Superior temporal gyrus (tissue), 1 donor: ENCODE data around the gene FARP2.
"Not testable (repeated sequence)": the region's sequence is repeated elsewhere in the genome, so short reads cannot be mapped to it uniquely, and the experiment has no call there.

Experiments used
- DNase-seq: peaks from one replicate; pipeline ENCODE4 v3.0.0-alpha.2; 2016; ENCODE audit errors: extremely low spot score

FARP2 gene

DNA sequence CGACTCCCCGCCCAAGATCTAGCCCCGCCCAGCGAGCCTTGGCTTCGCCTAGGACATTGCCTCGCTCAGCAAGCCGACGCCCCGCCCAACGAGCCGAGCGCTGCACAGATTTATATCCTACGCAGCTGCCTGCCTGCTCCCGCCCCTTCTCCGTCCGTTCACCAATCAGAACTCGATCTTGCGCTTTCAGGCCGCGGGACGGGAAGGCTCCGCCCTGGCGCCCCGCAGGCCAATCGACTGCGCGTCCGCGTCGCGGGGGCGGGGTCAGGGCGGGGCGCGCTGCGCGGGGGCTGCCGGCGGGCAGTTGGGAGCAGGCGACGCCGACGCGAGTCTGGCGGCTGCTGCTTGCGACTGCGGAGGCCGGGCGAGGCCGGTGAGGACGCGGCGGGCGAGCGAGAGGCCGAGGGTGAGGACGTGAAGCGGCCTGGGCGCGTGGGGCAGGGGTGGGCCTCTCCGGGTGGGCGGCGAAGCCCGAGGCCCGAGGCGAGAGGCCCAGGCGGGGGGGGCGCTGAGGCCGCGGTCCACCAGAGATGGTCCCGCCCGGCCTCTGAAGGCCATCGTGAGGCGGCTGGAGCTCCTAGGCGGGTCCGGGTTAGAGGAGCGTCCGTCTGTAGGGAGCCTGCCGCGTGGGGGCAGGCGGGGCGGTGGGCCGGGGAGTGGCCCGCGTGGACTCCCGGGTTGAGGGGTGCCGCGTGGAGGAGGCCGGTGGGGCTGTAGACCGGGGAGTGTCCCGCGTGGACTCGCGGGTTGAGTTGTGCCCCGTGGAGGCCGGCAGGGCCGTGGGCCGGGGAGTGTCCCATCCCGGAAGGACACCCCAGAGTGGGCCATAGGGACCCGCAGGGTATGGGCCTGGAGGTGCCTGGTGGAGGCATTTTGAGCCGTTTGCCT, at the start of gene FARP2:
FARP2 (plus strand) TSS at position 303 of the 888 bp plus-strand sequence. CDS start 16,823 bp downstream, outside the sequence.
- DNase-seq, result peak; percentile 99

- no peak for DNase-seq
Measured at GRCh38 chr2:241307055-241307454, 49.0 kb upstream of the FARP2 start.

DNA sequence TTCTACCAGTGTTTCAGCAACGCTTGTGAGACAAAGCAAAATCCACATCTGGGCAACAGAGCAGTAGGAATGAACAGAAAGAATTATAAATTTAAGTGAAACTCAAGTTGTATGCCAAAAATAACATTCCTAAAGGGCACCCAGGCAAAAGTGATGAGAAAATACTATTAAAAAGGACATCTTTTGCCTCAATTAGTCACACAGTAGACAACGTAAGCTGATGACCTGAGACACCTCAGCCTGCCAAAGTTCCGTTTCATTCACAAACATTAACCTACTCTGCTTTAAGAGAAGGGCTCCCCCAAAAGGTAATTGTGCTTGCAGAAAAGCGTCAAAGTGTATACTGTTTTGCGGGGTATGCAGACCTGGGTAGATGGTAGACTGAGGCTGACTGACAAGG, 47.8 kb upstream of the FARP2 start:
- DNase-seq, result no peak

DNA sequence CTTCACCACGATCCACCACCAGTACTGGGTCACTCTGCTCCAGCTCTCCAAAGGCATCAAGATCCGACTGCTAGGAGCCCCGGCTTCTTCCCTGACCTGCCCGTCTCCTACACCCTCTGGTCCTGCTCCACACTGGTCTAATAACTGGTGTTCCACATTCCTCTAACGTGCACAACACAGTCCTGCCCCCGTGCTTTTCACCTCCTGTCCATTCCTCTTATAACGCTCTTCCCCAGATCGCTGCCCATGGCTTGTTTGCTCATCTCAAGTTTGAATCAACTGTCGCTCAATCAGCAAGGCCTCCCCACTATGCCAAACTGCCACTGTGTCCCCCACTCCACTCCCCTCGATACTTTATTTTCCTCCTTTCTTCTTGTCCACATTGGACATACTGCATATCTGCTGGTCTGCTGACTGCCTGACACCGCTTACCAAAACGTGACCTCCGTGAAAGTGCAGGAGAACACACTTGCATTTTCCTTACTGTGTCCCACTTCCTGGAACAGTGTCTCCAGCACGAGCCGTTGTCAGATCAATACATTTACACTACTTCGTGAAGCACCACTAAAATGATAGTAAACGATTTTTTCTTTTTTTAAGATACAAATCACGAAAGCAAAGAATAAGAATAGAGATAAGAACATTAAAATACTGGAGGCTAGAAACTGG, 47.1 kb upstream of the FARP2 start:
- no peak for DNase-seq

- DNase-seq, result no peak
Measured at GRCh38 chr2:241309684-241310117, 46.4 kb upstream of the FARP2 start.

DNA sequence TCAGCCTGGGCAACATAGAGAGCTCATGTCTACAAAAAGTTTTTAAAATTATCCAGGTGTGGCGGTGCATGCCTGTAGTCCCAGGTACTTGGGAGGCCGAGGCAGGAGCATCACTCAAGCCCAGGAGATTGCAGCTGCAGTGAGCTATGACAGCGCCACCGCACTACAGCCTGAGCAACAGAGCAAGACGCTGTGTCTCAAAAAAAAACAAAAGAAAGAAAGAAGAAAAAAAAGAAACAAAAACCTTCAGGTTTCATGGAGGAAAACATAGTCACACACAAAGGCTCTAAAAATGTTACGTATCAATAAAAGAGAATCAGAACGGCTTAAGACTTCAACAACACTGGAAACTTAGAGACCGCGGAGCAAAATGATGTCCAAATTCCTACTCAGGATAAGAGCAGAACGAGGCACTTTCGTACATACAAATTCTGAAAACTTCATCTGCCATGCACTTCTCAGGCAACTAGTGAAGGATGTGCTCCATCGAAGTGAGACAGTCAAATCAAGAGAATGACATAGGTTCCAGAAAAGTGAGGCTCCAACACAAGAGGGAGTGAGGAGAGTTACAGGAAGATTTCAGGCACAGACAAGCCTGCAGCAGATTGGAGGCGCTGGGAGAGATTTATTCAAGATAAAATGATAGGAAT, 45.0 kb upstream of the FARP2 start:
- no peak for DNase-seq

DNA sequence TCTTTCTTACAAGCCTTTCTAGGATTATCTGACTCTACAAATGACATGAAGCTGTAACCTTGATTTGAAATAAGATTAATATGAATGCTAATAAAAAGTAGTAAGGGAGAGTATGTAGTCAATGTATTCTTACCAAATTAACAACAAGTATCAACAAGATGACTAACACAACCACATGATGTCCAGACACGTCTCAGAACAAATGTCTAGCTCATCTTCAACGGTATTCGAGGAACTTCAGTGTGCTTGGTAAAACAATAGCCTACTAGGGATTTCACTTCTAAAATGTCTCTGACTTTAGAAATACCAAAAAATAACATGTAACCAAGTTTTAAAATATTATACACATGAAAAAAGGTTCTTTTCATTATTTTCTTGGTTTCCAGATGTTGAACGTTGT, 44.0 kb upstream of the FARP2 start:
- no peak for DNase-seq

- no peak for DNase-seq
Measured at GRCh38 chr2:241313543-241314095, 42.5 kb upstream of the FARP2 start.

- DNase-seq, result peak; percentile 35
Measured at GRCh38 chr2:241314226-241315092, 41.6 kb upstream of the FARP2 start.

DNA sequence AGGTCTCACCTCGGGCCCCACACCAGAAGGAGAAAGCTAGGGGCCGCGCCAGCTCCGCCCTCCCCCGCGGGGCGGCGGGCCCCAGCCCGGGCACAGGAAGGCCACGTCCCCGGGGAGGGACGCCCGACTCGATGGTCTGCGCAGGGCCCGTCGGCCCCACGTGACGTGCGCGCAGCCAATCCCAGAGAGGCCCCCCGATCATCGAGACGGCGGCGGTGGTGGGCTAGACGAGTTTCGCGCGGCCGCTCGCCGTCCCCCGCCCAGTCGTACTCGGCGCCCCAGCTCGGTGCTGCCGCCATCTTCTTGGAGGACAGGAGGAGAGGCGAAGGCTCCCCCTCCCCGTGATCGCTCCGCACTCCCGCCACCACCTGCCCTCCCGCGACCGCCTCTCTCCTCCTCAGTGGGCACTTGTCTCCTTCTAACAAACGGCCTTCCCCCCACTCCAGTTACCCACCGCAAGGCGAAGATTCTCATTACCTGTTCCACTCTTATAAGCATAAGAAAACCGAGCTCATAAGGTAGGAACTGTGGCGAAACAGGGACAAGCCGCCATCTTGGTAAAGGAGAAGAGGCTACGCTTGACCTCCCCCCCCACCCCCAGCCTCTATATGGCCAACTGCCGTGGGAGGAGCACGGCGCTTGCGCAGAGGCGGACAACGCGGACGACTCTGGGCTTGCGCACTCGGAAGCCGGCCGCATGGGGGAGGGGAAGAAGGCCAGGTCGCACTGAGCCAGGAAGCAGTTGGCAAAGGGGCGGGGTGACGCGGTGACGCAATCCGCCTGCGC, 40.8 kb upstream of the FARP2 start, which contains the start of gene HDLBP:
HDLBP (minus strand) TSS at position 580 of the 786 bp plus-strand sequence. CDS start 48,803 bp downstream, outside the sequence.
- DNase-seq, result peak; percentile 98

DNA sequence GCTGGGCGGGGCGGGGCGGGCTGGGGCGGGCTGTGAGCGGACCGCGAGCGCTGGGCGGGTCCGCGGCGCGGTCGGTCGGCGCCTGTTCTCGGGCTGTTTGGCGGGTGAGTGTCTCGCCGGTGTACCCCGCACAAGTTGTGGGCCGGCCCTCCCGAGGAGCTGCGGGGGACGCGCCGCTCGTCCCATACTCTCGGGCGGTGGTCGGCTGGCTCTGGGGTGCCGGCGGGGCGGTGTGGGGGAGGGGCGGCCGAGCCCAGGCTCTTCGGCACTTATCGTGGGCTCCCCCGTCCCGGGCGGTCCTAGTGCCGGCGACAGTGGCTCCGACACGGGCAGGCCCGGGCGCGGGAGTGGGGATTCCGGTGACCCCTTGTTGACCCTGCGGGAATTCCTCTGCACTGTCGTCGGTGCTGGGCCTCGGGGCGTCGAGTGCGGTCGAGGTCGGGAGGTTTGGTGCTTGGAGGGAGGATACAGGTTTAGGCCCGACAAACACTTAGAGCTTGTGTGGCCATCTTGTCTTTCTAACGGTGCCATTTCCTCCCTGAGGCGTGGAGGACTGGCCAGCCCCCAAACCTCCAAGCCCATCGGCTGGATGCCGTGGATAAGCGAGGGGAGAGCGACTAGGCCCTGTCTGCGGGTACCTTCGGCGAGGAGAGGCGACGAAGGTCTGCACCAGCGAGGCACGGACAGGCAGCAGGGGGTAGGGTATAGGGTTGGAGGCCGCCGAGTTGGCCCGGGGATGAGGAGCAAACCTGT, 40.0 kb upstream of the FARP2 start, which contains the start of gene SEPTIN2:
SEPTIN2 (plus strand) TSS at position 47 of the 753 bp plus-strand sequence. CDS start 8,308 bp downstream, outside the sequence.
- peak; percentile 58 for DNase-seq

DNA sequence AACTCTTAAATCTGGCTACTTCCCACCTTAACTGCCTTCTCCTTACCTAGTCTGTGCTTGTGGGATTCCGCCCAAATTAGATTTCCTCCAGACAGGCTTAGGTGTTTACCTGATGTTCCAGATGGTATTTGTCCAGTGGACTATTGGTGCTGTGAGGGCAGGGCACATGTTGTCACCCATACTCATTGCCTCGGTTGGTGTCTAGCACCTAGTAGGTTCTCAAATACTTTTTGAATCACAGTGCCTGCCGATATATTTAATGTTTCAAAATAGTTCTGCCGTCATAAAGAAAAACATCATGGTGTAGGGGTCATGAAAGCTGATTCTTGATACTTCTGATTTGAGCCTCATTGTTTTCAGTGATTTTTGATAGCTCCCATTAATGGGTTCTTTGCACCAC, 39.3 kb upstream of the FARP2 start:
- DNase-seq, result no peak

- no peak for DNase-seq
Measured at GRCh38 chr2:241317391-241317790, 38.7 kb upstream of the FARP2 start.

GRCh38 chr2:241318830-241319229, 37.3 kb upstream of the FARP2 start:
- DNase-seq, result not testable (repeated sequence)

DNA sequence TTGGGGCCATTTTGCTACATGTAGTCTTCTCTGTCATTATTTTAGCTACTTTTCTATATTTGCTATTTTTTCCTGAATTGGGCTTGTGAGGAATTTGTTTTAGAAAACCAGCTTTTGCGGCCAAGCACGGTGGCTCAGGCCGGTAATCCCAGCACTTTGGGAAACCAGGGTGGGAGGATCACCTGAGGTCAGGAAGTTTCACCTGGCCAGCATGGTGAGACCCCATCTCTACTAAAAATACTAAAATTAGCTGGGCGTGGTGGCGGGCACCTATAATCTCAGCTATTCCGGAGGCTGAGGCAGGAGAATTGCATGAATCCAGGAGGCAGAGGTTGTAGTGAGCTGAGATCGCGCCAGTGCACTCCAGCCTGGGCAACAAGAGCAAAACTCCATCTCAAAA, 35.7 kb upstream of the FARP2 start:
- no peak for DNase-seq

GRCh38 chr2:241321033-241321432, 35.1 kb upstream of the FARP2 start:
- DNase-seq, result no peak

- DNase-seq, result no peak
Measured at GRCh38 chr2:241321886-241322285, 34.2 kb upstream of the FARP2 start.

DNA sequence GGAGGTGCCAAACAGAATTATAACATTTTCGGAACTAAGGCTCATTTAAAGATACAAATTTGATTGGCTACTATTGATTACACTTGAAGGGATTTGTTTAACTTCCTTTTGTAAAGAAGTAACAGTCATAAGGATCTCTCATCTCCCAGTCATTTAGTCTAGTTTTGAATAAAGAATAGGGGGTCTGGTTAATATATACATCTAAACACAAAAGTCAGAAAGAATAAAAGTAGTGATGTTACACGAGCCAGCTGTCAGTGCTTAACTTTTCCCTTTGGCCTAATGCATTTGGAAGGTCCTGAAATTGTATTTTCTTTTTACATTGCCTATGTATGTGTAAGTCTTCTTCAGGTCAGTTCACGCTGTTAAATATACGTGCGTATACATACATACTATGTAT, 32.3 kb upstream of the FARP2 start:
- DNase-seq, result no peak

DNA sequence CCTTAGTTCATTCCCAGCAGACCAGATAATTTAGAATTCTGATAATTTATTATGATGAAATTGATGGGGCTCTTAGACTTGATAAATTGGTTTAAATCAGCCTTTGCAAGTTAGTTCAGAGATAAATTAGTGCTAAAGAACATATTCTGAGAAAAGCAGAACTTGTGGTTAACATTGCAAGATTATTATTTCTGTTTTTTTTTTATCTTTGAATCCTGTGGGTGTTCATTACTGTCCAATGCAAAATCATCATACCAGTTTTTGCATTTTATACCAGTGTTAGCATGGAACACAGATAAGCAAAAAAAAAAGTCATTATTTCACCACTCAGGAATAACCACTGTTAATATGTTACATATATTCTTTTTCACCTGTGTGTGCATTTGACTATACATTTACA, 31.3 kb upstream of the FARP2 start:
- DNase-seq, result no peak
